Measurements from ENCODE around the gene NAT16.

GRCh38 chr7:101128040-101128834, 51.9 kb downstream of the NAT16 start:
- TF ChIP-seq, protein P1, sequence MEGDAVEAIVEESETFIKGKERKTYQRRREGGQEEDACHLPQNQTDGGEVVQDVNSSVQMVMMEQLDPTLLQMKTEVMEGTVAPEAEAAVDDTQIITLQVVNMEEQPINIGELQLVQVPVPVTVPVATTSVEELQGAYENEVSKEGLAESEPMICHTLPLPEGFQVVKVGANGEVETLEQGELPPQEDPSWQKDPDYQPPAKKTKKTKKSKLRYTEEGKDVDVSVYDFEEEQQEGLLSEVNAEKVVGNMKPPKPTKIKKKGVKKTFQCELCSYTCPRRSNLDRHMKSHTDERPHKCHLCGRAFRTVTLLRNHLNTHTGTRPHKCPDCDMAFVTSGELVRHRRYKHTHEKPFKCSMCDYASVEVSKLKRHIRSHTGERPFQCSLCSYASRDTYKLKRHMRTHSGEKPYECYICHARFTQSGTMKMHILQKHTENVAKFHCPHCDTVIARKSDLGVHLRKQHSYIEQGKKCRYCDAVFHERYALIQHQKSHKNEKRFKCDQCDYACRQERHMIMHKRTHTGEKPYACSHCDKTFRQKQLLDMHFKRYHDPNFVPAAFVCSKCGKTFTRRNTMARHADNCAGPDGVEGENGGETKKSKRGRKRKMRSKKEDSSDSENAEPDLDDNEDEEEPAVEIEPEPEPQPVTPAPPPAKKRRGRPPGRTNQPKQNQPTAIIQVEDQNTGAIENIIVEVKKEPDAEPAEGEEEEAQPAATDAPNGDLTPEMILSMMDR (IDR thresholded peaks at IDR 0.05): no peak
- TF ChIP-seq POLR2A (IDR thresholded peaks at IDR 0.05; ENCODE audit: low read depth) (no peak), EP300 (IDR thresholded peaks at IDR 0.05) (no peak)

All from esophagus muscularis mucosa (tissue), 4 donors.